ENCODE measurements around the gene TRIM74.
"Not testable (repeated sequence)": the region's sequence is repeated elsewhere in the genome, so short reads cannot be mapped to it uniquely, and the experiment has no call there.

GRCh38 chr7:72971505-72971904, 2.2 kb upstream of the TRIM74 start:
- not testable (repeated sequence) for TF ChIP-seq CTCF (conservative IDR thresholded peaks at IDR 0.05 in 1 of 2, IDR thresholded peaks at IDR 0.05 in 1 of 2; ENCODE audit: extremely low read depth in 1 of 2, insufficient read depth in 1 of 2, low read depth in 1 of 2, low read length in 2 of 2); EZH2 (IDR thresholded peaks at IDR 0.05; ENCODE audit: borderline replicate concordance, low read length)

All from mammary epithelial cell (primary cell).